ENCODE results near the gene IL17REL. TPM values are rescaled to one million over a fixed set of nuclear protein-coding genes. Genes with fewer than 3 reads are reported as not detected.

Gene IL17REL
- total and polyA plus RNA-seq, 10 of the 15 experiments (the other 5 are each of a cell fraction or from before 2014, with no cell fraction given): 0.03 TPM; not detected in 9

DNA sequence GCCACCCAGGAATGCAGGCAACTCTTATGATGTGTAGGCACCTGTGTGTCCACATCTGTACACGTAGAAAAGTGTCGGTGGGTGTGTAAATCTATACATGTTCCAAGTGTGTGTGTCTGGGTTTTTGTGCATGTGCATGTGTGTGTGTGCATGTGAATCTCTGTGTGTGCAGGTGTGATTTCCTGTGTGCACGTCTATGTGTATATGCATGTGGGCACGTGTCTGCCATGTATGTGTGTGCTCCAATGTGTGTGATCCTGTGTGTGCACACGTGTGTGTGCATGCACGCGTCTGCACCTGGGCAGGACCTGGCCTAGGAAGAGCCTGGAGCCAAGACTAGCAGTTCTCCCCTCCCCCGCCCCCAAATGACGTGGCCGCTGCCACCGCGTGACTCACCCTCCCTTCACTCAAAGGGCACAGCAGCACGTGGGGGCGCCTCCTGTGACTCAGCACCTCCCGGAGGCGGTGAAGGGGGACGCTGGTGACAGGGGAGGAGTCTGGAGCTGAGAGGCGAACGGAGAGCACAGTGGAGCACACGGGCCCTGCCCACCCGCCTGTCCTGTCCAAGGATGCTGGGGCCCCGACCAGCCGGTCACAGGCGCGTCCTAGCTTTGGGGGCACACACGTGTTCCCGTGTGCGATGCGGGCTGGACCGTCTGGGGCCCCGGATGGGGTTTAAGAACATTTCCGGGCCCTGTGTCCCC is 41.9 kb downstream of the IL17REL start (continued):
- TF ChIP-seq RUNX3 (IDR thresholded peaks at IDR 0.05; ENCODE audit: low read length) (peak; percentile 57; the same call in 1 of the 2 replicates), SREBF1 (IDR thresholded peaks at IDR 0.05; ENCODE audit: low read length) (peak; percentile 17; the same call in 1 of the 2 replicates), TCF12 (IDR thresholded peaks at IDR 0.05; ENCODE audit: low read depth, low read length) (peak; percentile 71), FOS (IDR thresholded peaks at IDR 0.05; ENCODE audit: borderline replicate concordance, extremely low read depth, insufficient read length) (no peak), WRNIP1 (IDR thresholded peaks at IDR 0.05; ENCODE audit: borderline replicate concordance, low read depth, low read length) (no peak), EED (IDR thresholded peaks at IDR 0.05; ENCODE audit: low read depth) (peak; percentile 28; the same call in 1 of the 2 replicates), YBX1 (IDR thresholded peaks at IDR 0.05) (no peak), IKZF2 (IDR thresholded peaks at IDR 0.05) (peak; percentile 36 to 74; a peak in 3 of 4 replicates), SMARCA5 (IDR thresholded peaks at IDR 0.05) (peak; percentile 42), STAT3 (IDR thresholded peaks at IDR 0.05; ENCODE audit: low read depth, low read length) (no peak), JUNB (IDR thresholded peaks at IDR 0.05) (peak; percentile 78)
- TF ChIP-seq, protein P1, sequence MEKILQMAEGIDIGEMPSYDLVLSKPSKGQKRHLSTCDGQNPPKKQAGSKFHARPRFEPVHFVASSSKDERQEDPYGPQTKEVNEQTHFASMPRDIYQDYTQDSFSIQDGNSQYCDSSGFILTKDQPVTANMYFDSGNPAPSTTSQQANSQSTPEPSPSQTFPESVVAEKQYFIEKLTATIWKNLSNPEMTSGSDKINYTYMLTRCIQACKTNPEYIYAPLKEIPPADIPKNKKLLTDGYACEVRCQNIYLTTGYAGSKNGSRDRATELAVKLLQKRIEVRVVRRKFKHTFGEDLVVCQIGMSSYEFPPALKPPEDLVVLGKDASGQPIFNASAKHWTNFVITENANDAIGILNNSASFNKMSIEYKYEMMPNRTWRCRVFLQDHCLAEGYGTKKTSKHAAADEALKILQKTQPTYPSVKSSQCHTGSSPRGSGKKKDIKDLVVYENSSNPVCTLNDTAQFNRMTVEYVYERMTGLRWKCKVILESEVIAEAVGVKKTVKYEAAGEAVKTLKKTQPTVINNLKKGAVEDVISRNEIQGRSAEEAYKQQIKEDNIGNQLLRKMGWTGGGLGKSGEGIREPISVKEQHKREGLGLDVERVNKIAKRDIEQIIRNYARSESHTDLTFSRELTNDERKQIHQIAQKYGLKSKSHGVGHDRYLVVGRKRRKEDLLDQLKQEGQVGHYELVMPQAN (conservative IDR thresholded peaks at IDR 0.05): peak; percentile 73
- TF ChIP-seq, protein P2, sequence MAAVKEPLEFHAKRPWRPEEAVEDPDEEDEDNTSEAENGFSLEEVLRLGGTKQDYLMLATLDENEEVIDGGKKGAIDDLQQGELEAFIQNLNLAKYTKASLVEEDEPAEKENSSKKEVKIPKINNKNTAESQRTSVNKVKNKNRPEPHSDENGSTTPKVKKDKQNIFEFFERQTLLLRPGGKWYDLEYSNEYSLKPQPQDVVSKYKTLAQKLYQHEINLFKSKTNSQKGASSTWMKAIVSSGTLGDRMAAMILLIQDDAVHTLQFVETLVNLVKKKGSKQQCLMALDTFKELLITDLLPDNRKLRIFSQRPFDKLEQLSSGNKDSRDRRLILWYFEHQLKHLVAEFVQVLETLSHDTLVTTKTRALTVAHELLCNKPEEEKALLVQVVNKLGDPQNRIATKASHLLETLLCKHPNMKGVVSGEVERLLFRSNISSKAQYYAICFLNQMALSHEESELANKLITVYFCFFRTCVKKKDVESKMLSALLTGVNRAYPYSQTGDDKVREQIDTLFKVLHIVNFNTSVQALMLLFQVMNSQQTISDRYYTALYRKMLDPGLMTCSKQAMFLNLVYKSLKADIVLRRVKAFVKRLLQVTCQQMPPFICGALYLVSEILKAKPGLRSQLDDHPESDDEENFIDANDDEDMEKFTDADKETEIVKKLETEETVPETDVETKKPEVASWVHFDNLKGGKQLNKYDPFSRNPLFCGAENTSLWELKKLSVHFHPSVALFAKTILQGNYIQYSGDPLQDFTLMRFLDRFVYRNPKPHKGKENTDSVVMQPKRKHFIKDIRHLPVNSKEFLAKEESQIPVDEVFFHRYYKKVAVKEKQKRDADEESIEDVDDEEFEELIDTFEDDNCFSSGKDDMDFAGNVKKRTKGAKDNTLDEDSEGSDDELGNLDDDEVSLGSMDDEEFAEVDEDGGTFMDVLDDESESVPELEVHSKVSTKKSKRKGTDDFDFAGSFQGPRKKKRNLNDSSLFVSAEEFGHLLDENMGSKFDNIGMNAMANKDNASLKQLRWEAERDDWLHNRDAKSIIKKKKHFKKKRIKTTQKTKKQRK (IDR thresholded peaks at IDR 0.05; ENCODE audit: low read depth, low read length): no peak
- TF ChIP-seq, protein P3, sequence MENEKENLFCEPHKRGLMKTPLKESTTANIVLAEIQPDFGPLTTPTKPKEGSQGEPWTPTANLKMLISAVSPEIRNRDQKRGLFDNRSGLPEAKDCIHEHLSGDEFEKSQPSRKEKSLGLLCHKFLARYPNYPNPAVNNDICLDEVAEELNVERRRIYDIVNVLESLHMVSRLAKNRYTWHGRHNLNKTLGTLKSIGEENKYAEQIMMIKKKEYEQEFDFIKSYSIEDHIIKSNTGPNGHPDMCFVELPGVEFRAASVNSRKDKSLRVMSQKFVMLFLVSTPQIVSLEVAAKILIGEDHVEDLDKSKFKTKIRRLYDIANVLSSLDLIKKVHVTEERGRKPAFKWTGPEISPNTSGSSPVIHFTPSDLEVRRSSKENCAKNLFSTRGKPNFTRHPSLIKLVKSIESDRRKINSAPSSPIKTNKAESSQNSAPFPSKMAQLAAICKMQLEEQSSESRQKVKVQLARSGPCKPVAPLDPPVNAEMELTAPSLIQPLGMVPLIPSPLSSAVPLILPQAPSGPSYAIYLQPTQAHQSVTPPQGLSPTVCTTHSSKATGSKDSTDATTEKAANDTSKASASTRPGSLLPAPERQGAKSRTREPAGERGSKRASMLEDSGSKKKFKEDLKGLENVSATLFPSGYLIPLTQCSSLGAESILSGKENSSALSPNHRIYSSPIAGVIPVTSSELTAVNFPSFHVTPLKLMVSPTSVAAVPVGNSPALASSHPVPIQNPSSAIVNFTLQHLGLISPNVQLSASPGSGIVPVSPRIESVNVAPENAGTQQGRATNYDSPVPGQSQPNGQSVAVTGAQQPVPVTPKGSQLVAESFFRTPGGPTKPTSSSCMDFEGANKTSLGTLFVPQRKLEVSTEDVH (IDR thresholded peaks at IDR 0.05; ENCODE audit: low read depth, partially characterized antibody): no peak
- TF ChIP-seq, protein P4, sequence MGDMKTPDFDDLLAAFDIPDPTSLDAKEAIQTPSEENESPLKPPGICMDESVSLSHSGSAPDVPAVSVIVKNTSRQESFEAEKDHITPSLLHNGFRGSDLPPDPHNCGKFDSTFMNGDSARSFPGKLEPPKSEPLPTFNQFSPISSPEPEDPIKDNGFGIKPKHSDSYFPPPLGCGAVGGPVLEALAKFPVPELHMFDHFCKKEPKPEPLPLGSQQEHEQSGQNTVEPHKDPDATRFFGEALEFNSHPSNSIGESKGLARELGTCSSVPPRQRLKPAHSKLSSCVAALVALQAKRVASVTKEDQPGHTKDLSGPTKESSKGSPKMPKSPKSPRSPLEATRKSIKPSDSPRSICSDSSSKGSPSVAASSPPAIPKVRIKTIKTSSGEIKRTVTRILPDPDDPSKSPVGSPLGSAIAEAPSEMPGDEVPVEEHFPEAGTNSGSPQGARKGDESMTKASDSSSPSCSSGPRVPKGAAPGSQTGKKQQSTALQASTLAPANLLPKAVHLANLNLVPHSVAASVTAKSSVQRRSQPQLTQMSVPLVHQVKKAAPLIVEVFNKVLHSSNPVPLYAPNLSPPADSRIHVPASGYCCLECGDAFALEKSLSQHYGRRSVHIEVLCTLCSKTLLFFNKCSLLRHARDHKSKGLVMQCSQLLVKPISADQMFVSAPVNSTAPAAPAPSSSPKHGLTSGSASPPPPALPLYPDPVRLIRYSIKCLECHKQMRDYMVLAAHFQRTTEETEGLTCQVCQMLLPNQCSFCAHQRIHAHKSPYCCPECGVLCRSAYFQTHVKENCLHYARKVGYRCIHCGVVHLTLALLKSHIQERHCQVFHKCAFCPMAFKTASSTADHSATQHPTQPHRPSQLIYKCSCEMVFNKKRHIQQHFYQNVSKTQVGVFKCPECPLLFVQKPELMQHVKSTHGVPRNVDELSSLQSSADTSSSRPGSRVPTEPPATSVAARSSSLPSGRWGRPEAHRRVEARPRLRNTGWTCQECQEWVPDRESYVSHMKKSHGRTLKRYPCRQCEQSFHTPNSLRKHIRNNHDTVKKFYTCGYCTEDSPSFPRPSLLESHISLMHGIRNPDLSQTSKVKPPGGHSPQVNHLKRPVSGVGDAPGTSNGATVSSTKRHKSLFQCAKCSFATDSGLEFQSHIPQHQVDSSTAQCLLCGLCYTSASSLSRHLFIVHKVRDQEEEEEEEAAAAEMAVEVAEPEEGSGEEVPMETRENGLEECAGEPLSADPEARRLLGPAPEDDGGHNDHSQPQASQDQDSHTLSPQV (IDR thresholded peaks at IDR 0.05): no peak; the same call in 1 of the 2 replicates
- TF ChIP-seq, protein P5, sequence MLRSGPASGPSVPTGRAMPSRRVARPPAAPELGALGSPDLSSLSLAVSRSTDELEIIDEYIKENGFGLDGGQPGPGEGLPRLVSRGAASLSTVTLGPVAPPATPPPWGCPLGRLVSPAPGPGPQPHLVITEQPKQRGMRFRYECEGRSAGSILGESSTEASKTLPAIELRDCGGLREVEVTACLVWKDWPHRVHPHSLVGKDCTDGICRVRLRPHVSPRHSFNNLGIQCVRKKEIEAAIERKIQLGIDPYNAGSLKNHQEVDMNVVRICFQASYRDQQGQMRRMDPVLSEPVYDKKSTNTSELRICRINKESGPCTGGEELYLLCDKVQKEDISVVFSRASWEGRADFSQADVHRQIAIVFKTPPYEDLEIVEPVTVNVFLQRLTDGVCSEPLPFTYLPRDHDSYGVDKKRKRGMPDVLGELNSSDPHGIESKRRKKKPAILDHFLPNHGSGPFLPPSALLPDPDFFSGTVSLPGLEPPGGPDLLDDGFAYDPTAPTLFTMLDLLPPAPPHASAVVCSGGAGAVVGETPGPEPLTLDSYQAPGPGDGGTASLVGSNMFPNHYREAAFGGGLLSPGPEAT (IDR thresholded peaks at IDR 0.05; ENCODE audit: low read depth): peak; percentile 67
